NOMO-1 (cell line): ENCODE measurements around the gene RASA3.
A peak's percentile ranks its signal among the peaks of the same experiment; 100 is the strongest.
"Not testable (repeated sequence)": the region's sequence is repeated elsewhere in the genome, so short reads cannot be mapped to it uniquely, and the experiment has no call there.

ENCODE experiments used
- DNase-seq, 2 experiments: peaks; one replicate each; lab custom pipeline; 2025; ENCODE audit not compliant: unreplicated experiment in 2 of 2; lab: John Stamatoyannopoulos, UW

The RASA3 gene

DNA sequence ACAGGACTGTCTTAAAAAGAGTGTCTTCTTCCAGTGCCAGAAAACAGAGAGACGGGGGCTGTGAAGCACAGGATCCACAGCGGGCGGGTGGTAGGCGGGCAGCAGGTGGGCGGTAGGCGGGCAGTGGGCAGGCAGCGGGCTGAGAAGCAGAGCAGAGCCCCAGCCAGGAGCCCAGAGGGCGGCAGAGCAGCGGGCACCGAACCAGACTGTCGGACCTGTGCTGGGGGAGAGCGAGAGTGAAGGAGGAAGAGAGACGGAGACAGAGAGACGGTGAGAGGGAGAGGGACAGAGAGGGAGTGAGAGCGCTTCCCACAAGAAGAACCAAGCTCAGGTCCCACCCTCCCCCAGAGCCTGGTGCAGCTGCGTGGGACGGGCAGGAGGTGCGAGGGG lies 30.3 kb downstream of the RASA3 start:
- DNase-seq = no peak

DNA sequence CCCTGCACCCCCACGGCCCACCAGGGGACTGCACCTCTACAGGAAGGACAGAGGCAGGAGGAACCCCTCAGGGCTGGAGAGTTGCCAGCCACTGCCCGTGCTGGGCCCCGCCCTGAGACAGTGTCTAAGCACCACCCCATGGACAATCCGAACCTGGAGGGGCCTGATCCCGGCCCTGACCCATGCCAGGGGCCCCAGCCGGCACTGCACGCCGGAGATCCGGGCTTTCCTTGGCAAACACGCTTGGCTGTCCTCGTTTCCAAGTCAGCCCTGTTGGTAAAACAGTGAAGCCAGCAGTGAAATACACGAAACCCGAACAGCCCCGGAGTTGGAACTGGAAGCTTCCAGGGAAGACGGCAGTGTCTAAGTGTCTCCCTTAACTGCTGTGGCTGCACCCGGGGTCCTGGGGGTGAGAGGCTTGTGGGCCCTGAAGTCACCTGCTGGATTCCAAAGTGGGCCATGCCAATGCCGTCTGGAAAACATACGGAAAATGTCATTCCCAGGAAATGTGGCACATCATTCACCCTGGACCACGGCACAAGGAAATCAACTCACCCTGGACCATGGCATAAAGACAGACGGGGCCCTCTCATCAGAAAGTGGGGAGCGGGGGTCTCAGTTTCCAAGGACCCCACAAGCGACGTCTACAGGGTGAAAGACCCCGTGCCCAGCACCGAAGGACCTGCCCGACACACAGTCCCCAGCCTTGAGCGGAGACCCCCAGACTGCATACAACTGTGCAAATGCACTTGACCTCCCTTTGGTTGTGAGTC lies 30.9 kb downstream of the RASA3 start:
- no peak for DNase-seq

DNA sequence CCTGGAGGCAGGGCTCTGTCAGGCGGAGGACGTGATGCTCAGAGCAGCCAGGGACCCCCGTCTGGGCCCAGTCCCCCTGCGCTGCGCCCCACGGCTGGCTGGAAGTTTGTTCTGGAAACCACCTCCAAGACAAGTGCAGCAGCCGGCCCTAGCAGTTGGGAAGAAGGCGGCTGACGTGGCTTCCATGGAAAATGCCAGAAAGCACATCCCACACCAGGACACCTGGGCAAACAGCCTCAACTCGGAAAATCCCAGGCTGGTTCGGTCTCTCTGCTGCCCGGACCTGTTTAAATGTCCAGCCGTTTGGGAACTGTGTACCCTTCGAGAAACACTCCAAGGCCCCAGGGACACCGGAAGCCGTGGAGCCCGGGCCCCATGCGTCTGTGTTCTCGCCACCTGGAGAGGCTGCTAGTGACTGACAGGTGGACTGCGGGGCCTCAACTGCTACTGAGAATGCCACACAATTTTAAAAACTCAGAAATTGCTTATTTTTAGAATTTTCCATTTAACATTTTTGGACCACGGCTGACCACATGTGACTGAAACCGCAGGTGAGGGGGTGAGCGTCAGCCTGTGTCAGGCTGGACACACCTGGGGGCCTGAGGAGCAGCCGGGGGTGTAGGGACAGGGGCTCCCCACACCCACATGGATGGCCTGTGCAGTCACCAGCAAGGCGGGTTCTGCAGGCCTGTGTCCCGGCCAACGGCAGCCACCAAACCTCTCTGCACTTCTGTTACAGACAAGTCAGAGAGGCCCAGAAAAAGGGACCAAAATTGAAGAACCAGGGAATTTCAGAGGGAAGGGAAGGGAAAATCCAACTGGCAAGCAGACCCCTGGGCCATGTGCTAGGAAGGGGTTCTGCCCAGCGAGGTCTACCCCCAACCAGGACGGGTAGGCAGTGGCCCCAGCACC lies 31.7 kb downstream of the RASA3 start:
- DNase-seq = no peak

DNA sequence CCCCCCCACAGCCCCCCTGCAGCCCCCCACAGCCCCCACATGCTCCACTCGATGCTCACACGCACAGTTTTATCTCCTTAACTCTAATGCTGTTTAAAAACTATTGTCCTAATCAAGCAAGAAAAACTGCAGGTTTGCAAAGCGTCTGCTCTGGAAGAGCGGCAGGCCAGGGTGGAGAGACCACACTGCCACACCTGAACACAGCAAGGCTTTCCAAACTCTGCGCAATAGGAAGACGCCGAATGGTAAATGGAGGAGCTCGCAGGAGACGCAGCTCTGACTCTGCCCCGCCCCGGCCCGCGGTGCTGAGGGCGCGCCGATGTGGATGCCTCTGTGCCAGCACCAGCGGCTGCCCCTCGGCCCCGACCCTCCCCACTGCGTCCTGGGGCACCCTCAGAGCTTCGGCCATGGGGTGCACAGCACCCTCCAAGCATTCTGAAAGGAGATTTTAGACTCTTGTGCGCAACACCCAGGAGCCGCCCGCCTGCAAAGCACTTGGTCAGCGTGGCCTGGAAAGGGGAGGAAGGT lies 32.4 kb downstream of the RASA3 start:
- no peak for DNase-seq

DNA sequence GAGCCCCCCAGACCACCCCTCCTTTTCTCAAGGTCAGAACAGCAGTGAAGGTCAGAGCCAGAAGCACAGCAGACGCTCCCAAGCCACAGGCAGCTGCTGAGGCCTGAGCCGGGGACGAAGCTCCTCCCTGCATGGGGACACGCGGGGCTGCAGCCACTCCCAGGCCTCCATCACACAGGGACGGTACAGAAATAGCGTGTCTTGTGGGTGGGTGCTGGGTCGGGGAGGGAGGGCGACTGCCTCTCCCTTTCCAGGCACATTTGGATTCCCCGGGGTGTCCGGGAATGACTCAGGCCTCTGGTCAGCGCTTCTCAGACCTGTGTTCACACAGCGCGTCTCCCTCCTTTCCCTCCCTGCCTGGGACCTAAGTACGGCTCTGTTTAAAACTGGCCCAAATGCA lies 33.2 kb downstream of the RASA3 start:
- DNase-seq = no peak

DNA sequence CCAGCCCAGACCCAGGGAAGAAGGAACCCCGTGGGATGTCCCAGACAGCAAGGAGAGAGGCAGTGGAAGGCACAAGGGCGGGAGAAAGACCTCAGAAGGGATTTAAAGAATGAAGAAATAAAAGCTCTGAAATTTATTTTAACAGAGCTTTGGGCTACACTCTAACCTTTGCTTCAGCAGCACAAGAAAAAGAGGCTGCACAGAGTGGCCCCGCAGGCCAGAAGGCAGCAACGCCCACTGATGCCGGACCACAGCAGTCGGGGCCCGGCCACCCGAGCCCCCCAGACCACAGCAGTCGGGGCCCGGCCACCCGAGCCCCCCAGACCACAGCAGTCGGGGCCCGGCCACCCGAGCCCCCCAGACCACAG lies 33.8 kb downstream of the RASA3 start:
- not testable (repeated sequence) for DNase-seq

DNA sequence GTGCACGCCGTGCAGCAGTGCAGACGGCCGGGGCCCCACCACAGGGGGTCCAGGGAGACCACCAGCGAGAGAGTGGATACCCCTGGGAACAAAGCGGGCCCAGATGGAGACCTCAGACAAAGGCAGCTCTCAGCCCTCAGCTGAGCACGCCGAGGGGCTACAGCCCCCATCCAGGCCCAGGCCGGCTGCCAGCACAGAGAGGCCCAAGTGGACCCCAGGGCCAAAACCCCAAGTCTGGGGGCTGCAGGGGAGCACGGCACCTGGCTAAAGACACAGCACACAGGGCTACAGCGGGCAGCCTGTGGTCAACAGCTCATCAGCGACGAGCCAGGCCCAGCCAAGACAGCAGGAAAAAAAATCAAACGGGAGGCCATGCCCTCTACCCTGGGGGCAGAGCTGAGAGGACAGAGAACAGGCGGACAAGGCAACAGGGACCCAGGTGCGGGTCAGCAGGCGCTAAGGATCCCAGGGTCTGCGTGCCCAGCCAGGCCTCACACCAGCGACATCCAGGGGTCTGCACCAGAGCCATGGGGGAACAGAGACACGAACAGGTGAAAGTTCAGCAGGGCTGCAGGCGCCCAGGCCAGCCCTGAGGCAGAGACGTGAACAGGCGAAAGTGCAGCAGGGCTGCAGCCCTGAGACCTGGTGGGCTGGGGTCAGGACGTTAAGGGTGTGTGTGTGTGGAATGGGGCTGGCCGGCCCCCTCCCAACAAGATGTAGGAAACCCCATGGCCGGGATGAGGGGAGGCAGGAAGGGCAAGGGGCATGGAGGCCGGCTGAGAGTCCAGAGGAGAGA lies 34.3 kb downstream of the RASA3 start:
- no peak for DNase-seq

DNA sequence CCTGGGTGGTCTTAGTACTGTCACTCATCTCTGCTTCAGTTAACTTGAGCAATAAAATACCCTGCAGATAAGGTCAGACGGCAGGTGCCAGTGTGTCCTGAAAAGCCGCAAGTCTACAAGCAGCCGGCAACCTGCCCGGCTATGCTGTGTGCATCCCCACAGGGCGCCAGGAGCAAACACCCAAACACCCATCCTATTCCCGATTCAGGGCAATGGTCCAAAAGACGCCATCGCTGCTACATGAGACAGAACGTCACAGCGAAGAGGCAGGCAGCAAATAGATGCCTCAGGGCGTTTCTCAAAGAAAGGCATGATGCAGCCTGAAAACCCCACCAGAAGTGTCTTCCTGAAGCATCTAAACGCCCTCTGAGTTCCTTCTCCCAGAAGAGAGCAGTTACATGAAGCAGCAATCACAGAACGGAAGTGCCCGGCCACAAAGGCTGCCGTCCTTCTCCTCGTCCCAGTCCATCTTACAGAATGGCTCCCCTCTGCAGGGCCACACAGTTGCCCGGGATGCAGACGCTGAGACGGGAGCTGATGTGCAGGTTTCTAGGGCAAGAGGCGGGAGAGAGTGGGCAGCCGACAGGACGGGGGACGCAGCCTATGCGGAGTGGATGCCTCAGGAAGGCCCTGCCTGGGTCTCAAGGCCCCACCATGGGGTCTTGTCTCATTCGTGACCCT lies 35.1 kb downstream of the RASA3 start:
- peak in 1 of 2 experiments; percentile 30 for DNase-seq

DNA sequence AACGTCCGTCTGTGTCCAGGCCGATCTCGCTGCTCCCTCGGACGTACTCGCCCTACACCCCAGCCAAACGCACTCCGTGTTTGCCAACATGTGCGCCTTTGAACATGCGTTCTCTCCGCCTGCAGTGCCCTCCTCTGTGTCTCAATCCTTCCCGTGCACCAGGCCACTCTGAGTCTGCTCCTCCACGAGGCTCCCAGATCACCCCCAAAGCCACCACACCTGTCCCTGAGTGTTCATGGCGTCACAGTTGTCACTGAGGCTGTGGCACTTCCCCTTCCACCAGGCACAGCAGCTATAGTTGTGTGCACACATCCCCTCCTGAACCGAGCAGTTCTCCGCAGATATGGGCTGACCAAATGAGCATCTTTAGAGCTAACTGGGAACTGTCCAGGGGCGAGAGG lies 35.6 kb downstream of the RASA3 start:
- DNase-seq = no peak

DNA sequence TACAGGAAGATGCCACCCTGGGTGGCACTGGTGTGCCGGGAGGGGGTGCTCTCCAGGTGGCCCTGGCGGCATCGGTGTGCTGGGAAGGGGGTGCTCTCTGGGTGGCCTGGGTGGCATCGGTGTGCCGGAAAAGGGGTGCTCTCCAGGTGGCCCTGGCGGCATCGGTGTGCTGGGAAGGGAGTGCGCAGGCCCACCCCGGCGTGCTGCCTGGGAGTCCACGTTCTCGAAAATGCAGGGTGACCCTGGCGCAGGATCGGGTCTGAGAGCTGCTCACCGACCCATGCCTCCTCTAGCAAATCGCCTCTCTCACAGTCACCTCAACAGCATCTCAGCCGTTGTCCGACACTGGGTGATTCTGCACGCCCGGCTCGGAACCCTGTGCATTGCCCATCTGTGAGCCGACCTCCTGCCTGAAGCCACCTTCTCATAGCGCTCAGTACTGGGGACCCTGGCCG lies 36.4 kb downstream of the RASA3 start:
- no peak for DNase-seq

DNA sequence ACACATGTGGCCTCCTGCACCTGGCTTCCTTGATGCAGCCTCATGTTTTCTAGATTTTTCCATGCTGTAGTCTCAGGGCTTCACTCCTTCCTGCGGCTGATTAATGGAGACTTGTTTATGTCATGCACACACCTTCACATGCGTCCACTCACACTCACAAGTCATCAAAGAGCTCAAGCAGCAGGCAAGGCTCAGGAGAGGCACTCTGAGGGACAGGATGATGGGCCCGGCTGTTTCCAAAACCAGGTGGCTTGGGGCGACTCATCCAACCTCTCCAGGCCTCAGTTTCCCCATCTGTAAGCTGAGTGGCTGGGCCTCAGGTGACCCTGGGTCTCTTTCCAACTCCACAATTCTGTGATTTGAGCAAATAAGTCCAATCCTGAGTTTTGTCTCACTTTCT lies 36.9 kb downstream of the RASA3 start:
- no peak for DNase-seq

DNA sequence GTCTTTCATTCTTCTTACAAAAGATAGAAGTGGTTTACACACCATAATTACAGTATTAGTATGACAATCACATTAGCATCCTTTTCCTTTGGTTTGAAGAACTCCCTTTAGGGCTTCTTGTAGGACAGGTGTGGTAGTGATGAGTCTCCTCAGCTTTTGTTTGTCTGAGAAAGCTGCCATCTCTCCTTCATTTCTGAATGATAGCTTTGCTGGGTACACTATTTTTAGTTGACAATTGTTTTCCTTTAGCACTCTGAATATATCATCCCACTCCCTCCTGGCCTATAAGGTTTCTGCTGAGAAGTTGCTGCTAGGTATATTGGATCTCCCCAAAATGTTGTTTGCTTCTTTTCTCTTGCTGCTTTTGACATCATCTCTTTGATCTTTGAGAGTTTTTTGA lies 39.3 kb downstream of the RASA3 start:
- DNase-seq = no peak

DNA sequence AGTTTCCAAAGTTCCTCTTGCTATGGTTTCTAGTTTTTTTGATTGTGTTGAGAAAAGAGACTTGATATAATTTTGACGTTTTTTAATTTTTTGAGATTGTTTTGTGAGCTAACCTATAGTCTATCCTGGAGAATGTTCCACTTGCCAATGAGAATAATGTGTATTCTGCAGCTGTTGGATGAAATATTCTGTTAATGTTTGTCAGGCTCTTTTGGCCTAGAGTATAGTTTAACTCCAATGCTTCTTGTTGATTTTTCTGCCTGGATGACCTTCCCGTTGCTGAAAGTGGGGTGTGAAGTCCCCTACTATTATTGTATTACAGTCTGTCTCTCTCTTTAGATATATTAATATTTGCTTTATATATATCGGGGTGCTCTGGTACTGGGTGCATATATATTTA lies 40.0 kb downstream of the RASA3 start:
- DNase-seq = no peak

DNA sequence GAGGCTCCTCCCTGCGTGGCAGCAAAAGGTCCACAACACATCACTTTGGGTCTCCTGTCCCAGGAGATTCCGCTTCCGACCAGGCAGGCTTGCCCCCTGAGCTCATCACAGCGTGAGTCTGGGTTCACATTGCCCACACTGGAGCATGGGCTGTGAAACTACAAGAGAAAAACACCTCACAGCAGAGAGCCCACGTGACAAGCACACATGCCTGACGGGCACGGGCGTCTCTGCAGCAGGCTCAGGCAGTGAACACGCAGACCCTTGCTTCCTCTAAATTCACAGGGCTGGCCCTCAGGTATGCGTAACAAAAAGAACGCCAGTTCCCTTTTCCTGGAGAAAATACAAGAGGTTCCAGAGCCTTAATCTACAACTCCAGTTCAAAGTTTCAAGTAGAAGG lies 41.9 kb downstream of the RASA3 start:
- no peak for DNase-seq

DNA sequence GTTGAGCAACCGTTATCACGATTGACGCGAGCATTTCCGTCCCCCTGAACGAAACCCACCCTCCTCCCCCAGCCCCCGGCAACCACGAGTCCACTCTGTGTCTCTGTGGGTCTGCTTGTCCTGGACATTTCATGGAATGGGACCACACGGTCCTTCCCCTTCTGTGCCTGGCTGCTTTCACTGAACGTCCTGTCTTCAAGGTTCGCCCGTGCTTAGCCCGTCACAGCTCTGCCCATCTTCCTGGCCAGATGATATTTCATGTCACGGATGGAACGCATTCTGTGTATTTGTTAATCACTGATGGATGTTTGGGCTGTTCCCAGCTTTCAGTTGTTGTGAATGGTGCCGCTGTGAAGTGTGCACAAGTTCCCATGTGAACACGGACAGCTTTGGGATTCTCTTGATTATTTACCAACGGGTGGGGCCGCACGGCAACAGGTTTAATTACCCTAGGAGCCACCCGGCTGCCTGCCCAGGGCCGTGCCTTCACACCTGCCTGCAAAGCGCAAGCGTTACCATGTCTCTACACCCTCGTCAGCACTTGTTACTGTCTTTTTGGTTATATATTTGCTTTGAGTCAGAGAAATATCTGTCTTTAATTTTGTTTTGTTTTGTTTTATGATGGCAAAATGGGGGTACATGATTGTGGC lies 42.5 kb downstream of the RASA3 start:
- no peak for DNase-seq

DNA sequence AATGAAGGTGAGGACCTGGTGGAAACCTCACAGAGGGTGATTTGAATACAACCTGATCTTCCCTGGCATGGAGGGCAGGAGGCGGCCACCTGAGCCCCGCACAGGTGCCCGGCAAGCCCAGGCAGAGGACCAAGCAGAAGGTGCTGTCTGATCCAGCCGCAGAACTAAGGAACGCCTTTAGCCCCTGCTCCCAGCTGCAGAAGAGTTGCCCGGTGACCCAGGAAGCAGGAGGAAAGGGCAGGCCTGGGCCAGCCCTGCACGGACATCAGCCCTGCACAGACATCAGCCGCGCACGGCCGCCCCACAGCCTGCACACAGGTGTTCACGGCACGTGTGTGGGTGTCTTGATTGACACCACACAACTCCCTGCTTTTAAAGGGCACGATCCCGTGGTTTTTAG lies 43.1 kb downstream of the RASA3 start:
- DNase-seq = no peak

DNA sequence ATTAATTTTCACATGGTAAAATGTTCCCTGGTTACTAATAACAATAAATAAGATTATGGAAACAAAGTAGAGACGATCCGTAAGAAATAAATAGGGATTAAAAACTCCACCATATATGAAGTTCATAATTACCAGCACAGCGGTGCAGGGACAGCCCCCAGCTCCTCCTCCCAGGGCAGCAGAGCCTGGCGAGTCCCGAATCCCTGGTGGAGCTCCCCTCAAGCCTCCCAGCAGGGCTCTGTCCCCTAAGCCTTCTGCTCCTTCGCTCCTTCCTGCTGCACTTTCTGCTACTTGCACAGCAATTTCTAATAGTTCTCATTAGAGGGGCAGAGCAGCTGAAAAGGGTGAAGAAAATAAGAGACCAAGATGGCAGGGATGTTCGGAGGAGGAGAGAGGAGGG lies 43.6 kb downstream of the RASA3 start:
- no peak for DNase-seq

DNA sequence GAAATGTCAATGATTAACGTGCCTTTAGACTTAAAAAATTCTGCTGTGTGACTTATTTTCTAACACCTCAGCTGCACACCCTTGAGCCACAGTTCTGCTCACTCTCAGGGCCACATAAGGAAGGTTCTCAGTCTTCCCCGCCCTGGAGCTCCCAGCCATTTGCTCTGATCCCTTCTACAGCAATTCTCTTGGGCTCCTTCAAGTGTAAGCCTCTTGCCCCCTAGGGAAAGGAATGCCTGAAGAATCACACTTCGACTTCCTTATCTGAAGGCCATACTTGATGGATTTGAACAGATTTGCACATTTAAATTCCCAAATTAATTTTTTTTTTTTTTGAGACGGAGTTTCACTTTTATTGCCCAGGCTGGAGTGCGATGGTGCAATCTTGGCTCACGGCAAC lies 44.2 kb downstream of the RASA3 start:
- no peak for DNase-seq

DNA sequence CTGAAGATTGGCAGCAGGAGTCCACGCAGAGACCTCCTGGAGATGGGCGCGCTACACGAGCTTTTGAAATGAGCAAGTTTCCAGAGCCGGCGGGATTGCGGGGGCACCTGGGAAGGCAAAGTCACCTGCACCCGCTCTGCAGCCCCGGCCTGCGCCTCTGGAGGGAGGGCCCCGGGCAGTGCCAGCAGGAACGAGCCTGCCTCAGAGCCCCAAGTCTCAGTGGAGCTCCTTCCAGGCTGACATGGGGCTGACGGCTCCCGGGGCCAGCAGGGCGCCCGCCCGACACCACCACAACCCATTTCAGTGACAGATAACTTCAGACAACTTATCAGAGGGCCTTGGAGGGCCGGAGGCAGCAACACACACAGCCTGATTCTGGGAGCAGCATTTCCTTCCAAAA lies 45.0 kb downstream of the RASA3 start:
- DNase-seq = no peak
